ENCODE results near the gene DSTN.
A peak's percentile ranks its signal among the peaks of the same experiment; 100 is the strongest.

DSTN gene

GRCh38 chr20:17565169-17565845, 4.6 kb upstream of the DSTN start:
- WGBS, 2 experiments (ENCODE audit: insufficient coverage in 2 of 2) = 80 to 90% methylated on average over 1 of the region's 4 CpGs
- no peak overlapping the region for H3K27ac ChIP-seq (ENCODE audit: low read depth, low read length, severe bottlenecking)
- H3K36me3 ChIP-seq (ENCODE audit: control insufficient read depth, insufficient read depth, low read length) = no peaks in the 10 kb centered on the region
- no peak overlapping the region for H3K4me3 ChIP-seq (ENCODE audit: extremely low read depth, insufficient read depth, low read length, poor library complexity, severe bottlenecking)
- H3K4me1 ChIP-seq (ENCODE audit: control insufficient read depth, insufficient read depth, low read length, poor library complexity, severe bottlenecking) = peaks cover 17% of the 10 kb centered on the region
- H3K9me3 ChIP-seq (ENCODE audit: control insufficient read depth, low read length) = peaks cover 6% of the 10 kb centered on the region

- H3K4me1 ChIP-seq (ENCODE audit: control insufficient read depth, insufficient read depth, low read length, poor library complexity, severe bottlenecking) = peaks cover 17% of the 10 kb centered on the region
- H3K27ac ChIP-seq (ENCODE audit: low read depth, low read length, severe bottlenecking) = no peak overlapping the region
- no peak overlapping the region for H3K4me3 ChIP-seq (ENCODE audit: extremely low read depth, insufficient read depth, low read length, poor library complexity, severe bottlenecking)
- no peaks in the 10 kb centered on the region for H3K36me3 ChIP-seq (ENCODE audit: control insufficient read depth, insufficient read depth, low read length)
- peaks cover 6% of the 10 kb centered on the region for H3K9me3 ChIP-seq (ENCODE audit: control insufficient read depth, low read length)
- WGBS, 2 experiments (ENCODE audit: insufficient coverage in 2 of 2) = 93 to 100% methylated on average over 2 of the region's 3 CpGs
Observed at GRCh38 chr20:17566345-17566744, 3.5 kb upstream of the DSTN start.

- H3K36me3 ChIP-seq (ENCODE audit: control insufficient read depth, insufficient read depth, low read length) = peaks cover 14% of the 10 kb centered on the region
- H3K27ac ChIP-seq (ENCODE audit: low read depth, low read length, severe bottlenecking) = peak overlapping the region; percentile 100
- WGBS, 2 experiments (ENCODE audit: insufficient coverage in 2 of 2) = 72 to 86% methylated on average over 4 to 5 of the region's 6 CpGs
- peak overlapping the region; percentile 97 for H3K4me3 ChIP-seq (ENCODE audit: extremely low read depth, insufficient read depth, low read length, poor library complexity, severe bottlenecking)
- H3K4me1 ChIP-seq (ENCODE audit: control insufficient read depth, insufficient read depth, low read length, poor library complexity, severe bottlenecking) = peaks cover 14% of the 10 kb centered on the region
- peaks cover 6% of the 10 kb centered on the region for H3K9me3 ChIP-seq (ENCODE audit: control insufficient read depth, low read length)
Observed at GRCh38 chr20:17568045-17568788, 1.7 kb upstream of the DSTN start.

GRCh38 chr20:17568972-17569521, 828 bp upstream of the DSTN start:
- peak overlapping the region; percentile 97 for H3K4me3 ChIP-seq (ENCODE audit: extremely low read depth, insufficient read depth, low read length, poor library complexity, severe bottlenecking)
- H3K36me3 ChIP-seq (ENCODE audit: control insufficient read depth, insufficient read depth, low read length) = peaks cover 22% of the 10 kb centered on the region
- WGBS, 2 experiments (ENCODE audit: insufficient coverage in 2 of 2) = 0% methylated on average over 13 to 28 of the region's 38 CpGs
- peak overlapping the region; percentile 100 for H3K27ac ChIP-seq (ENCODE audit: low read depth, low read length, severe bottlenecking)
- H3K9me3 ChIP-seq (ENCODE audit: control insufficient read depth, low read length) = peaks cover 6% of the 10 kb centered on the region
- H3K4me1 ChIP-seq (ENCODE audit: control insufficient read depth, insufficient read depth, low read length, poor library complexity, severe bottlenecking) = peaks cover 21% of the 10 kb centered on the region

- Histone ChIP-seq H3K27ac (ENCODE audit: low read depth, low read length, severe bottlenecking) (peak overlapping the region; percentile 100), H3K9me3 (ENCODE audit: control insufficient read depth, low read length) (peaks cover 6% of the 10 kb centered on the region), H3K4me1 (ENCODE audit: control insufficient read depth, insufficient read depth, low read length, poor library complexity, severe bottlenecking) (peaks cover 20% of the 10 kb centered on the region), H3K36me3 (ENCODE audit: control insufficient read depth, insufficient read depth, low read length) (peaks cover 36% of the 10 kb centered on the region), H3K4me3 (ENCODE audit: extremely low read depth, insufficient read depth, low read length, poor library complexity, severe bottlenecking) (peak overlapping the region; percentile 97)
- 0 to 1% methylated on average over 15 to 25 of the region's 43 CpGs for WGBS, 2 experiments (ENCODE audit: insufficient coverage in 2 of 2)
Observed at GRCh38 chr20:17570347-17571152, 675 bp downstream of the DSTN start.

GRCh38 chr20:17571153-17571527, 1.3 kb downstream of the DSTN start:
- H3K27ac ChIP-seq (ENCODE audit: low read depth, low read length, severe bottlenecking) = peak overlapping the region; percentile 100
- 21 to 24% methylated on average over 3 to 6 of the region's 6 CpGs for WGBS, 2 experiments (ENCODE audit: insufficient coverage in 2 of 2)
- peaks cover 42% of the 10 kb centered on the region for H3K36me3 ChIP-seq (ENCODE audit: control insufficient read depth, insufficient read depth, low read length)
- peaks cover 3% of the 10 kb centered on the region for H3K9me3 ChIP-seq (ENCODE audit: control insufficient read depth, low read length)
- H3K4me3 ChIP-seq (ENCODE audit: extremely low read depth, insufficient read depth, low read length, poor library complexity, severe bottlenecking) = peak overlapping the region; percentile 97
- peaks cover 18% of the 10 kb centered on the region for H3K4me1 ChIP-seq (ENCODE audit: control insufficient read depth, insufficient read depth, low read length, poor library complexity, severe bottlenecking)

GRCh38 chr20:17572034-17572638, 2.3 kb downstream of the DSTN start:
- 73% methylated on average over 2 of the region's 7 CpGs; no CpG with 5 or more reads in 1 of the 2 experiments for whole genome bisulfite sequencing, 2 experiments (ENCODE audit: insufficient coverage in 2 of 2)
- H3K4me3 ChIP-seq (ENCODE audit: extremely low read depth, insufficient read depth, low read length, poor library complexity, severe bottlenecking) = peak overlapping the region; percentile 97
- H3K4me1 ChIP-seq (ENCODE audit: control insufficient read depth, insufficient read depth, low read length, poor library complexity, severe bottlenecking) = peaks cover 18% of the 10 kb centered on the region
- no peaks in the 10 kb centered on the region for H3K9me3 ChIP-seq (ENCODE audit: control insufficient read depth, low read length)
- H3K27ac ChIP-seq (ENCODE audit: low read depth, low read length, severe bottlenecking) = no peak overlapping the region
- peaks cover 50% of the 10 kb centered on the region for H3K36me3 ChIP-seq (ENCODE audit: control insufficient read depth, insufficient read depth, low read length)

GRCh38 chr20:17573463-17573862, 3.6 kb downstream of the DSTN start:
- H3K27ac ChIP-seq (ENCODE audit: low read depth, low read length, severe bottlenecking) = no peak overlapping the region
- H3K36me3 ChIP-seq (ENCODE audit: control insufficient read depth, insufficient read depth, low read length) = peaks cover 59% of the 10 kb centered on the region
- WGBS, 2 experiments (ENCODE audit: insufficient coverage in 2 of 2) = 90% methylated on average over 2 of the region's 3 CpGs; no CpG with 5 or more reads in 1 of the 2 experiments
- H3K4me3 ChIP-seq (ENCODE audit: extremely low read depth, insufficient read depth, low read length, poor library complexity, severe bottlenecking) = peak overlapping the region; percentile 97
- peaks cover 16% of the 10 kb centered on the region for H3K4me1 ChIP-seq (ENCODE audit: control insufficient read depth, insufficient read depth, low read length, poor library complexity, severe bottlenecking)
- H3K9me3 ChIP-seq (ENCODE audit: control insufficient read depth, low read length) = no peaks in the 10 kb centered on the region

GRCh38 chr20:17576215-17576614, 6.3 kb downstream of the DSTN start:
- H3K27ac ChIP-seq (ENCODE audit: low read depth, low read length, severe bottlenecking) = no peak overlapping the region
- WGBS, 2 experiments (ENCODE audit: insufficient coverage in 2 of 2) = 68 to 100% methylated on average over 3 of the region's 8 CpGs

More at GRCh38 chr20:17576215-17576614, 6.3 kb downstream of the DSTN start:
- H3K9me3 ChIP-seq (ENCODE audit: control insufficient read depth, low read length) = no peaks in the 10 kb centered on the region
- H3K4me1 ChIP-seq (ENCODE audit: control insufficient read depth, insufficient read depth, low read length, poor library complexity, severe bottlenecking) = peaks cover 13% of the 10 kb centered on the region
- no peak overlapping the region for H3K4me3 ChIP-seq (ENCODE audit: extremely low read depth, insufficient read depth, low read length, poor library complexity, severe bottlenecking)
- H3K36me3 ChIP-seq (ENCODE audit: control insufficient read depth, insufficient read depth, low read length) = peaks cover 78% of the 10 kb centered on the region
